ENCODE measurements around the gene RPS15.

Gene RPS15

GRCh38 chr19:1396768-1397679, 41.2 kb upstream of the RPS15 start:
- no peak for DNase-seq (ENCODE audit: extremely low spot score)
- TF ChIP-seq SUZ12 (IDR thresholded peaks at IDR 0.05) (no peak), BHLHE40 (IDR thresholded peaks at IDR 0.05; ENCODE audit: borderline replicate concordance) (no peak), NFRKB (IDR thresholded peaks at IDR 0.05) (no peak), TARDBP (IDR thresholded peaks at IDR 0.05) (no peak), PKNOX1 (IDR thresholded peaks at IDR 0.05) (no peak), L3MBTL2 (conservative IDR thresholded peaks at IDR 0.05) (no peak), FOXA1 (IDR thresholded peaks at IDR 0.05) (no peak), ARNT (IDR thresholded peaks at IDR 0.05) (no peak), HDGF (IDR thresholded peaks at IDR 0.05; ENCODE audit: borderline replicate concordance) (no peak), SP1 (IDR thresholded peaks at IDR 0.05) (no peak), ZNF384 (IDR thresholded peaks at IDR 0.05) (no peak), LEF1 (IDR thresholded peaks at IDR 0.05; ENCODE audit: borderline replicate concordance) (no peak), ELF4 (IDR thresholded peaks at IDR 0.05) (no peak), FOXM1 (IDR thresholded peaks at IDR 0.05; ENCODE audit: borderline replicate concordance) (no peak), CTBP1 (IDR thresholded peaks at IDR 0.05; ENCODE audit: borderline replicate concordance) (no peak), FOXK2 (IDR thresholded peaks at IDR 0.05) (no peak)
- ChIA-PET POLR2A (interaction anchor here (0.9 kb wide), 1 partner anchor 16 kb away, joined by 3 read pairs; no protein-coding TSS in a partner anchor), CTCF (no interaction called here)

GRCh38 chr19:1397838-1398237, 40.4 kb upstream of the RPS15 start:
- POLR2A ChIA-PET, result no interaction called here
- no peak for TF ChIP-seq HDGF (IDR thresholded peaks at IDR 0.05; ENCODE audit: borderline replicate concordance)
- no peak for DNase-seq (ENCODE audit: extremely low spot score)
- CTCF ChIA-PET, result no interaction called here

GRCh38 chr19:1399079-1399478, 39.1 kb upstream of the RPS15 start:
- POLR2A ChIA-PET, result no interaction called here
- CTCF ChIA-PET, result no interaction called here
- no peak for TF ChIP-seq LEF1 (IDR thresholded peaks at IDR 0.05; ENCODE audit: borderline replicate concordance)
- no peak for DNase-seq (ENCODE audit: extremely low spot score)

GRCh38 chr19:1399745-1400144, 38.5 kb upstream of the RPS15 start:
- ChIA-PET POLR2A (no interaction called here), CTCF (no interaction called here)
- DNase-seq (ENCODE audit: extremely low spot score), result no peak
- TF ChIP-seq FOXA1 (IDR thresholded peaks at IDR 0.05) (no peak), BHLHE40 (IDR thresholded peaks at IDR 0.05; ENCODE audit: borderline replicate concordance) (no peak), LEF1 (IDR thresholded peaks at IDR 0.05; ENCODE audit: borderline replicate concordance) (no peak), L3MBTL2 (conservative IDR thresholded peaks at IDR 0.05) (no peak), CTBP1 (IDR thresholded peaks at IDR 0.05; ENCODE audit: borderline replicate concordance) (no peak), PKNOX1 (IDR thresholded peaks at IDR 0.05) (no peak), ELF4 (IDR thresholded peaks at IDR 0.05) (no peak), SP1 (IDR thresholded peaks at IDR 0.05) (no peak), HDGF (IDR thresholded peaks at IDR 0.05; ENCODE audit: borderline replicate concordance) (no peak), FOXM1 (IDR thresholded peaks at IDR 0.05; ENCODE audit: borderline replicate concordance) (no peak), TARDBP (IDR thresholded peaks at IDR 0.05) (no peak), ARNT (IDR thresholded peaks at IDR 0.05) (no peak)

- 0 out of 2 replicates have a peak, but pooled peaks have one; percentile 23 for TF ChIP-seq FOXM1 (IDR thresholded peaks at IDR 0.05; ENCODE audit: borderline replicate concordance)
- no peak for TF ChIP-seq FOXK2 (IDR thresholded peaks at IDR 0.05)
- POLR2A ChIA-PET, result interaction anchor here (1.0 kb wide), 1 partner anchor 131 kb away, joined by 3 read pairs; the partner anchor contains the start of gene CIRBP
- peak; percentile 32 for DNase-seq (ENCODE audit: extremely low spot score)
- CTCF ChIA-PET, result no interaction called here
These were observed 37.7 kb upstream of the RPS15 start for GRCh38 chr19:1400281-1401137.

GRCh38 chr19:1401138-1401888, 36.9 kb upstream of the RPS15 start, which contains the start of gene GAMT:
TSS of gene GAMT (minus strand) at chr19:1401542. CDS start at chr19:1401476, 66 bp downstream.
- peak; percentile 72 for DNase-seq (ENCODE audit: extremely low spot score)
- POLR2A ChIA-PET, result interaction anchor here (1.0 kb wide), 1 partner anchor 132 kb away, joined by 3 read pairs; the partner anchor contains the start of gene CIRBP
- CTCF ChIA-PET, result no interaction called here
- 0 out of 2 replicates have a peak, but pooled peaks have one; percentile 19 for TF ChIP-seq L3MBTL2 (conservative IDR thresholded peaks at IDR 0.05)
- peak; percentile 16; the same call in 1 of the 2 replicates for TF ChIP-seq FOXM1 (IDR thresholded peaks at IDR 0.05; ENCODE audit: borderline replicate concordance)
- no peak for TF ChIP-seq ZNF384 (IDR thresholded peaks at IDR 0.05)

All from HEK293T (cell line).